ENCODE results near the gene MARK4.

- TF ChIP-seq CTCF (IDR thresholded peaks at IDR 0.05; ENCODE audit: insufficient read depth, low read length, poor library complexity, severe bottlenecking) (no peak), EZH2phosphoT487 (conservative IDR thresholded peaks at IDR 0.05; ENCODE audit: low read length) (no peak)
Observed at GRCh38 chr19:45349126-45349415, 98.0 kb downstream of the MARK4 start.

Measured in SU-DHL-6 (cell line).